SK-N-SH (cell line): ENCODE data around the gene UQCRHL. TPM values are rescaled to one million over a fixed set of nuclear protein-coding genes. Genes with fewer than 3 reads are reported as not detected.
"Not testable (repeated sequence)": the region's sequence is repeated elsewhere in the genome, so short reads cannot be mapped to it uniquely, and the experiment has no call there.

Source experiments
- CTCF ChIA-PET: fragments of 300-600, 350-600 bp; formaldehyde crosslinking; extraction: SDS; loops from one replicate; lab custom pipeline; 2021; lab: Yijun Ruan, JAX
- POLR2A ChIA-PET: fragments of 350-600 bp; sonication (Branson Sonifier 250); formaldehyde crosslinking; extraction: SDS; loops from one replicate; lab custom pipeline; 2020; ENCODE audit warnings: antibody characterized with exemption, inconsistent platforms; lab: Yijun Ruan, JAX
- DNase-seq: peaks from one replicate; pipeline ENCODE4 v3.0.0; 2012
- H2AFZ ChIP-seq: fragments of 200-600 bp; sonication (generic); 2 replicates; pipeline ENCODE4 v1.8.1; 2016; ENCODE audit warnings: antibody characterized with exemption, mild to moderate bottlenecking, low read depth
- H3F3A ChIP-seq: fragments of 200-600 bp; sonication (generic); replicated peaks from 2 replicates; pipeline ENCODE3; 2016; ENCODE audit warnings: antibody characterized with exemption, mild to moderate bottlenecking; ENCODE audit not compliant: insufficient read depth
- H3K27ac ChIP-seq, 2 experiments: fragments of 200-500 bp in 1 of 2; fragments of 200-600 bp in 1 of 2; sonication (Bioruptor generic) in 1 of 2; sonication (generic), shearing (Covaris generic) in 1 of 2; 2 replicates each; pipeline versions ENCODE4 v1.5.1 to v1.6.1; 2014 to 2016; ENCODE audit warnings: low read depth in 2 of 2, inconsistent platforms in 1 of 2, low read length in 1 of 2, mild to moderate bottlenecking in 1 of 2, mixed read lengths in 1 of 2
- H3K27me3 ChIP-seq: fragments of 200-600 bp; sonication (generic), shearing (Covaris generic); 2 replicates; pipeline ENCODE4 v1.6.1; 2016; ENCODE audit warnings: mixed run types; ENCODE audit not compliant: insufficient read depth
- H3K36me3 ChIP-seq, 2 experiments: fragments of 200-500 bp in 1 of 2; fragments of 200-600 bp in 1 of 2; sonication (Bioruptor generic) in 1 of 2; sonication (generic) in 1 of 2; replicated peaks in 1 of 2; 2 replicates each; pipeline versions ENCODE3 to v1.5.1; 2014 to 2016; ENCODE audit warnings: low read length in 1 of 2, mild to moderate bottlenecking in 1 of 2; ENCODE audit not compliant: insufficient read depth in 2 of 2, control insufficient read depth in 1 of 2
- H3K4me1 ChIP-seq, 2 experiments: fragments of 200-500 bp in 1 of 2; fragments of 200-600 bp in 1 of 2; sonication (Bioruptor generic) in 1 of 2; sonication (generic), shearing (Covaris generic) in 1 of 2; 2 replicates each; pipeline versions ENCODE4 v1.5.1 to v1.6.1; 2014 to 2016; ENCODE audit warnings: low read depth in 1 of 2, low read length in 1 of 2, mixed run types in 1 of 2; ENCODE audit not compliant: insufficient read depth in 2 of 2, control insufficient read depth in 1 of 2
- H3K4me2 ChIP-seq: fragments of 200-600 bp; sonication (generic), shearing (Covaris generic); 2 replicates; pipeline ENCODE4 v1.6.1; 2017; ENCODE audit warnings: mixed run types
- H3K4me3 ChIP-seq, 2 experiments: fragments of 200-500 bp in 1 of 2; fragments of 200-600 bp in 1 of 2; sonication (Bioruptor generic) in 1 of 2; sonication (generic), shearing (Covaris generic) in 1 of 2; 2 replicates each; pipeline versions ENCODE4 v1.5.1 to v1.8.1; 2014 to 2016; ENCODE audit warnings: low read depth in 2 of 2, inconsistent platforms in 1 of 2, low read length in 1 of 2, mild to moderate bottlenecking in 1 of 2, mixed read lengths in 1 of 2, moderate library complexity in 1 of 2
- H3K79me2 ChIP-seq: fragments of 200-600 bp; sonication (generic); 2 replicates; pipeline ENCODE4 v1.8.1; 2017; ENCODE audit warnings: mild to moderate bottlenecking; ENCODE audit not compliant: insufficient read depth
- H3K9ac ChIP-seq: fragments of 200-600 bp; sonication (generic); 2 replicates; pipeline ENCODE4 v1.6.1; 2017; ENCODE audit warnings: mixed run types
- H3K9me2 ChIP-seq: fragments of 200-600 bp; sonication (generic); 2 replicates; pipeline ENCODE4 v1.6.1; 2017; ENCODE audit warnings: mixed run types
- H3K9me3 ChIP-seq: fragments of 200-600 bp; sonication (generic); 2 replicates; pipeline ENCODE4 v1.6.1; 2017; ENCODE audit warnings: mixed run types, mild to moderate bottlenecking, moderate library complexity
- H4K20me1 ChIP-seq: fragments of 200-600 bp; sonication (generic); 2 replicates; pipeline ENCODE4 v1.6.1; 2017; ENCODE audit warnings: mild to moderate bottlenecking, mixed run types; ENCODE audit not compliant: insufficient read depth
- CHD2 ChIP-seq: fragments of 150-350 bp; IDR thresholded peaks from 2 replicates; pipeline ENCODE4 v1.6.1; 2018; ENCODE audit warnings: low read length; ENCODE audit not compliant: partially characterized antibody
- CTCF ChIP-seq: fragments of 200-600 bp; sonication (generic); IDR thresholded peaks from 2 replicates; pipeline ENCODE4 v1.6.1; 2017; ENCODE audit warnings: antibody characterized with exemption, mild to moderate bottlenecking, moderate library complexity
- FOXM1 ChIP-seq: IDR thresholded peaks from 2 replicates; pipeline ENCODE4 v1.4.0; 2012; ENCODE audit warnings: low read depth, mild to moderate bottlenecking
- GABPA ChIP-seq: IDR thresholded peaks from 2 replicates; pipeline ENCODE4 v1.4.0; 2012; ENCODE audit warnings: low read depth, mild to moderate bottlenecking
- GATA2 ChIP-seq: sonication (generic); formaldehyde crosslinking; IDR thresholded peaks from 2 replicates; pipeline ENCODE4 v1.5.0; 2020; ENCODE audit warnings: mild to moderate bottlenecking, missing genetic modification reagents
- IRF3 ChIP-seq: fragments of 150-350 bp; IDR thresholded peaks from 2 replicates; pipeline ENCODE4 v1.6.1; 2016; ENCODE audit warnings: mild to moderate bottlenecking, low read depth, low read length
- REST ChIP-seq: IDR thresholded peaks from 2 replicates; pipeline ENCODE4 v1.6.1; 2012; ENCODE audit warnings: mild to moderate bottlenecking, low read depth, low read length, moderate library complexity
- RXRA ChIP-seq: IDR thresholded peaks from 2 replicates; pipeline ENCODE4 v1.4.0; 2012; ENCODE audit warnings: low read depth, mild to moderate bottlenecking, borderline replicate concordance
- WGBS: methylation state at CpG from one replicate; pipeline ENCODE4 v1.1.6; 2017; ENCODE audit warnings: low lambda C conversion rate; 5-methylcytosine and 5-hydroxymethylcytosine counted together
- polyA plus RNA-seq, 3 experiments: library from polyadenylated mRNA; depleted of rRNA; stranded (reverse); fragments of >200 nt; gene quantifications; 2 replicates each; pipeline ENCODE4 v1.2.3, GENCODE V29; 2012

UQCRHL gene
- polyA plus RNA-seq, 1 of the 3 experiments (the other 2 are of a cell fraction), result 2.8 TPM

DNA sequence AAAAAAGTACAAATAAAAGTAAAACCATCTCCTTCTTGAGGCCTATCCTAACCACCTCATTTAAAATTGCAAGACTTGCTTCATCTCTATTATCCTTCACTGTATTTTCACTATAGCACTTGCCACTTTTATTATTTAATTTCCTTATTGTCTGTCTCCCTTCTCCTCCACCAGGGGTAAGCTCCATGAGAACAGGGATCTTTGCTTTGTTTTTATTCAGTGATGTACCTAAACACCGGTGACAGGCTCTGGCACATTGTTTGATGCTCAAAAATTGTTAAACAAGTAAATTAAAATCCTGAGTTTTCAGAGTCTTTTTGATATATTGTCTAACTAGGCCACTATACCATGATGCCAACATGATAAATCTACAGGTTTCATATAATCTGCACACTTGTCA lies 22.8 kb upstream of the UQCRHL start:
- Histone ChIP-seq H3K27ac (no peak overlapping the region), H3K4me1 (peaks cover 3 to 12% of the 10 kb centered on the region in 2 experiments; a peak in 2 of 4 replicates), H3K4me3 (no peak overlapping the region), H3K79me2 (peaks cover 27% of the 10 kb centered on the region), H3F3A (peaks cover 22% of the 10 kb centered on the region), H3K9me3 (no peaks in the 10 kb centered on the region; the same call in 1 of the 2 replicates), H4K20me1 (no peaks in the 10 kb centered on the region), H3K27me3 (no peaks in the 10 kb centered on the region), H3K36me3 (peaks cover 0 to 6% of the 10 kb centered on the region in 2 experiments), H3K4me2 (no peak overlapping the region), H3K9me2 (no peaks in the 10 kb centered on the region), H2AFZ (no peak overlapping the region), H3K9ac (no peak overlapping the region)
- no peak for DNase-seq
- CTCF ChIA-PET, result interaction anchor here (2.3 kb wide), 1 partner anchor 15 kb away, joined by 9 read pairs; no protein-coding TSS in a partner anchor
- TF ChIP-seq IRF3, result no peak
- TF ChIP-seq GATA2 (CRISPR knock-in tag), result no peak
- TF ChIP-seq CHD2, result no peak
- TF ChIP-seq RXRA, result no peak
- TF ChIP-seq GABPA, result no peak
- TF ChIP-seq CTCF, result peak; percentile 17; the same call in 1 of the 2 replicates
- TF ChIP-seq REST, result no peak
- TF ChIP-seq FOXM1, result no peak
- POLR2A ChIA-PET, result no interaction called here
- WGBS, result 64% methylated on average over 1 of the region's 1 CpG

DNA sequence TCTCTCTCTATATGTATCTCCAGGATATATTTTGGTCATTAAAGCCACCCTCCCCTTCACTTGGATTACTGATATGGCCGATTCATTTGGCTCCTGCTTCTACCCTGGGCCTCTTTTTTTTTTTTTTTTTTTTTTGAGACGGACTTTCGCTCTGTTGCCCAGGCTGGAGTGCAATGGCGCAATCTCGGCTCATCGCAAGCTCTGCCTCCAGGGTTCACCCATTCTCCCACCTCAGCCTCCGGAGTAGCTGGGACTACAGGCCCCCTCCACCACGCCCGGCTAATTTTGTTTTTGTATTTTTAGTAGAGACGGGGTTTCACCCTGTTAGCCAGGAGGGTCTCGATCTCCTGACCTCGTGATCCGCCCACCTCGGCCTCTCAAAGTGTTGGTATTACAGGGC lies 21.5 kb upstream of the UQCRHL start:
- Histone ChIP-seq H3K4me1 (peaks cover 3 to 12% of the 10 kb centered on the region in 2 experiments; a peak in 2 of 4 replicates), H3K79me2 (peaks cover 25% of the 10 kb centered on the region), H3F3A (peaks cover 11% of the 10 kb centered on the region)
- POLR2A ChIA-PET, H2AFZ ChIP-seq, H3K4me3 ChIP-seq, H4K20me1 ChIP-seq, H3K9me2 ChIP-seq, H3K4me2 ChIP-seq, H3K9me3 ChIP-seq, H3K36me3 ChIP-seq, DNase-seq, H3K27ac ChIP-seq, H3K27me3 ChIP-seq, H3K9ac ChIP-seq: not testable (repeated sequence)
- CTCF ChIA-PET, result interaction anchor here (0.6 to 2.3 kb wide), 2 partner anchors 13 to 152 kb away, joined by 3 to 9 read pairs; no protein-coding TSS in a partner anchor
- WGBS, result 85% methylated on average over 14 of the region's 14 CpGs

DNA sequence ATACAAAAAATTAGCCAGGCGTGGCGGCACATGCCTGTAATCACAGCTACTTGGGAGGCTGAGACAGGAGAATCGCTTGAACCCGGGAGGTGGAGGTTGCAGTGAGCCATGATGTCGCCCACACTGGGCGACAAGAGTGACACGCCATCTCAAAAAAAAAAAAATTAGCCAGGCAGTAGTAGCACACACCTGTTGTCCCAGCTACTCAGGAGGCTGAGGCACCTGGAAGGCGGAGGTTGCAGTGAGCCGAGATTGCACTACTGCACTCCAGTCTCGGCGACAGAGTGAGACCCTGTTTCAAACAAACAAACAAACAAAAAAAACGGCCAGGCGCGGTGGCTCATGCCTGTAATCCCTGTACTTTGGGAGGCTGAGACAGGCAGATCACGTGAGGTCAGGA lies 20.1 kb upstream of the UQCRHL start:
- H4K20me1 ChIP-seq, H3K36me3 ChIP-seq, H3K9me3 ChIP-seq, H3K27me3 ChIP-seq, H3F3A ChIP-seq, H3K9me2 ChIP-seq, H3K4me1 ChIP-seq, H2AFZ ChIP-seq, POLR2A ChIA-PET, H3K27ac ChIP-seq, H3K4me3 ChIP-seq, H3K9ac ChIP-seq, CTCF ChIA-PET, H3K4me2 ChIP-seq, DNase-seq: not testable (repeated sequence)
- WGBS, result 88% methylated on average over 15 of the region's 15 CpGs
- peaks cover 11% of the 10 kb centered on the region for H3K79me2 ChIP-seq
